Loucy (cell line): Measurements from ENCODE around the gene FAM193A.

ENCODE experiments used
- H2AFZ ChIP-seq: fragments of 200-600 bp; sonication (generic); 2 replicates; pipeline ENCODE4 v1.6.0; 2016; ENCODE audit warnings: antibody characterized with exemption, mild to moderate bottlenecking, low read length, moderate library complexity
- H3F3A ChIP-seq: fragments of 200-600 bp; 2 replicates; pipeline ENCODE4 v1.6.0; 2016; ENCODE audit warnings: antibody characterized with exemption, low read depth, mild to moderate bottlenecking
- H3K27me3 ChIP-seq: fragments of 200-600 bp; sonication (generic); 2 replicates; pipeline ENCODE4 v1.6.1; 2014; ENCODE audit warnings: low read length, mild to moderate bottlenecking; ENCODE audit not compliant: insufficient read depth, poor library complexity, severe bottlenecking
- H3K36me3 ChIP-seq: fragments of 200-600 bp; sonication (generic); 2 replicates; pipeline ENCODE4 v1.6.1; 2016; ENCODE audit warnings: low read length; ENCODE audit not compliant: insufficient read depth
- H3K4me1 ChIP-seq: fragments of 200-600 bp; sonication (generic); 2 replicates; pipeline ENCODE4 v1.5.1; 2014; ENCODE audit warnings: low read length, mild to moderate bottlenecking; ENCODE audit not compliant: insufficient read depth, poor library complexity, severe bottlenecking
- H3K4me2 ChIP-seq: fragments of 200-600 bp; sonication (generic); 2 replicates; pipeline ENCODE4 v1.6.0; 2014; ENCODE audit warnings: antibody characterized with exemption, low read length, low read depth, mild to moderate bottlenecking; ENCODE audit not compliant: poor library complexity, severe bottlenecking
- H3K4me3 ChIP-seq: fragments of 200-600 bp; sonication (generic); 2 replicates; pipeline ENCODE4 v1.5.1; 2014; ENCODE audit warnings: low read length, mild to moderate bottlenecking, mixed read lengths; ENCODE audit not compliant: poor library complexity, severe bottlenecking
- H3K79me2 ChIP-seq: fragments of 200-600 bp; sonication (generic); 2 replicates; pipeline ENCODE4 v1.6.1; 2014; ENCODE audit warnings: low read length; ENCODE audit not compliant: insufficient read depth
- H3K9ac ChIP-seq: fragments of 200-600 bp; sonication (generic); 2 replicates; pipeline ENCODE4 v1.6.0; 2014; ENCODE audit warnings: mild to moderate bottlenecking, low read depth, low read length, moderate library complexity; ENCODE audit not compliant: poor library complexity, severe bottlenecking
- H3K9me2 ChIP-seq: fragments of 200-600 bp; sonication (generic); replicated peaks from 2 replicates; pipeline ENCODE4 v1.6.1; 2016; ENCODE audit warnings: low read depth, low read length, mixed read lengths
- H3K9me3 ChIP-seq: fragments of 200-600 bp; sonication (generic); 2 replicates; pipeline ENCODE4 v1.6.1; 2014; ENCODE audit warnings: mild to moderate bottlenecking, antibody characterized with exemption, low read length, low read depth; ENCODE audit not compliant: insufficient read depth
- H4K20me1 ChIP-seq: fragments of 200-600 bp; sonication (generic); 2 replicates; pipeline ENCODE4 v1.6.0; 2014; ENCODE audit warnings: antibody characterized with exemption, low read length, mild to moderate bottlenecking; ENCODE audit not compliant: insufficient read depth, poor library complexity, severe bottlenecking
- CTCF ChIP-seq: fragments of 200-600 bp; sonication (generic); conservative IDR thresholded peaks from 2 replicates; pipeline ENCODE4 v1.5.1; 2014; ENCODE audit warnings: mild to moderate bottlenecking, antibody characterized with exemption, low read length
- EZH2phosphoT487 ChIP-seq: fragments of 200-600 bp; IDR thresholded peaks from 2 replicates; pipeline ENCODE4 v1.6.1; 2018; ENCODE audit warnings: antibody characterized with exemption, mild to moderate bottlenecking, moderate library complexity, borderline replicate concordance

Gene FAM193A

GRCh38 chr4:2598511-2599303 lies 62.3 kb downstream of the FAM193A start:
- H3K79me2 ChIP-seq: peaks cover 87% of the 10 kb centered on the region
- no peaks in the 10 kb centered on the region for H3K27me3 ChIP-seq
- peaks cover 40% of the 10 kb centered on the region; the same call in 1 of the 2 replicates for H3K36me3 ChIP-seq
- no peak overlapping the region for H3K9ac ChIP-seq
- no peaks in the 10 kb centered on the region for H3K9me2 ChIP-seq
- no peak overlapping the region for H3K4me2 ChIP-seq
- peaks cover 67% of the 10 kb centered on the region for H4K20me1 ChIP-seq
- H3K9me3 ChIP-seq: no peaks in the 10 kb centered on the region
- H3K4me1 ChIP-seq: peaks cover 3% of the 10 kb centered on the region
- no peak for TF ChIP-seq CTCF
- TF ChIP-seq EZH2phosphoT487: no peak
- no peak overlapping the region for H2AFZ ChIP-seq
- no peak overlapping the region for H3K4me3 ChIP-seq
- no peaks in the 10 kb centered on the region for H3F3A ChIP-seq

- Histone ChIP-seq H3K79me2 (peaks cover 87% of the 10 kb centered on the region), H4K20me1 (peaks cover 68% of the 10 kb centered on the region), H3K9ac (no peak overlapping the region), H3K9me3 (no peaks in the 10 kb centered on the region), H3K9me2 (no peaks in the 10 kb centered on the region), H3K36me3 (peaks cover 44% of the 10 kb centered on the region; the same call in 1 of the 2 replicates), H2AFZ (no peak overlapping the region), H3K4me1 (peaks cover 3% of the 10 kb centered on the region), H3K4me3 (no peak overlapping the region), H3K4me2 (no peak overlapping the region), H3F3A (no peaks in the 10 kb centered on the region), H3K27me3 (no peaks in the 10 kb centered on the region)
- TF ChIP-seq EZH2phosphoT487 (no peak), CTCF (no peak)
These were observed 62.8 kb downstream of the FAM193A start for GRCh38 chr4:2599304-2599654.

GRCh38 chr4:2600878-2601277 lies 64.4 kb downstream of the FAM193A start:
- Histone ChIP-seq H2AFZ (no peak overlapping the region), H3K9ac (no peak overlapping the region), H3K4me1 (peaks cover 3% of the 10 kb centered on the region), H3K4me3 (no peak overlapping the region), H3F3A (no peaks in the 10 kb centered on the region), H3K27me3 (no peaks in the 10 kb centered on the region), H3K36me3 (peaks cover 44% of the 10 kb centered on the region; the same call in 1 of the 2 replicates), H4K20me1 (peaks cover 63% of the 10 kb centered on the region), H3K79me2 (peaks cover 85% of the 10 kb centered on the region), H3K4me2 (no peak overlapping the region), H3K9me2 (no peaks in the 10 kb centered on the region), H3K9me3 (no peaks in the 10 kb centered on the region)
- TF ChIP-seq EZH2phosphoT487: no peak
- TF ChIP-seq CTCF: no peak
